Activated naive CD8-positive, alpha-beta T cell (primary cell): ENCODE measurements around the gene ZDHHC9.

Source experiments
- H3K27ac Mint-ChIP-seq: one replicate; pipeline ENCODE4 v1.8.0; 2021; ENCODE audit warnings: mixed read lengths
- H3K27me3 Mint-ChIP-seq: one replicate; pipeline ENCODE4 v1.8.0; 2021; ENCODE audit warnings: mixed read lengths
- H3K36me3 Mint-ChIP-seq: one replicate; pipeline ENCODE4 v1.8.0; 2021; ENCODE audit warnings: mixed read lengths
- H3K4me1 Mint-ChIP-seq: one replicate; pipeline ENCODE4 v1.8.0; 2021; ENCODE audit warnings: low read depth, mixed read lengths
- H3K4me3 Mint-ChIP-seq: one replicate; pipeline ENCODE4 v1.8.0; 2021; ENCODE audit warnings: mild to moderate bottlenecking, mixed read lengths
- H3K9me3 Mint-ChIP-seq: one replicate; pipeline ENCODE4 v1.8.0; 2021; ENCODE audit warnings: low read depth, mixed read lengths

Gene ZDHHC9

GRCh38 chrX:129800186-129800585 lies 43.5 kb downstream of the ZDHHC9 start:
- Mint-ChIP-seq H3K27ac (no peak overlapping the region), H3K4me1 (peaks cover 26% of the 10 kb centered on the region), H3K9me3 (no peaks in the 10 kb centered on the region), H3K36me3 (peaks cover 3% of the 10 kb centered on the region), H3K4me3 (no peak overlapping the region), H3K27me3 (no peaks in the 10 kb centered on the region)

- H3K27me3 Mint-ChIP-seq, result no peaks in the 10 kb centered on the region
- H3K4me3 Mint-ChIP-seq, result no peak overlapping the region
- H3K9me3 Mint-ChIP-seq, result no peaks in the 10 kb centered on the region
- H3K27ac Mint-ChIP-seq, result peak overlapping the region; percentile 75
- H3K4me1 Mint-ChIP-seq, result peaks cover 26% of the 10 kb centered on the region
- peaks cover 1% of the 10 kb centered on the region for H3K36me3 Mint-ChIP-seq
Observed at GRCh38 chrX:129798888-129799287, 44.8 kb downstream of the ZDHHC9 start.

GRCh38 chrX:129798456-129798855 lies 45.2 kb downstream of the ZDHHC9 start:
- H3K4me1 Mint-ChIP-seq, result peaks cover 26% of the 10 kb centered on the region
- H3K4me3 Mint-ChIP-seq, result no peak overlapping the region
- H3K36me3 Mint-ChIP-seq, result no peaks in the 10 kb centered on the region
- H3K9me3 Mint-ChIP-seq, result no peaks in the 10 kb centered on the region
- no peaks in the 10 kb centered on the region for H3K27me3 Mint-ChIP-seq
- no peak overlapping the region for H3K27ac Mint-ChIP-seq

- Mint-ChIP-seq H3K4me1 (peaks cover 26% of the 10 kb centered on the region), H3K27me3 (no peaks in the 10 kb centered on the region), H3K4me3 (no peak overlapping the region), H3K27ac (peak overlapping the region; percentile 64), H3K9me3 (no peaks in the 10 kb centered on the region), H3K36me3 (no peaks in the 10 kb centered on the region)
Observed at GRCh38 chrX:129797251-129797906, 46.3 kb downstream of the ZDHHC9 start.

GRCh38 chrX:129795584-129795983 lies 48.1 kb downstream of the ZDHHC9 start:
- Mint-ChIP-seq H3K27me3 (no peaks in the 10 kb centered on the region), H3K36me3 (no peaks in the 10 kb centered on the region), H3K4me3 (no peak overlapping the region), H3K9me3 (no peaks in the 10 kb centered on the region), H3K4me1 (peaks cover 26% of the 10 kb centered on the region), H3K27ac (peak overlapping the region; percentile 50)

- peaks cover 2% of the 10 kb centered on the region for H3K36me3 Mint-ChIP-seq
- peaks cover 15% of the 10 kb centered on the region for H3K4me1 Mint-ChIP-seq
- H3K4me3 Mint-ChIP-seq, result no peak overlapping the region
- no peaks in the 10 kb centered on the region for H3K9me3 Mint-ChIP-seq
- peak overlapping the region; percentile 41 for H3K27ac Mint-ChIP-seq
- no peaks in the 10 kb centered on the region for H3K27me3 Mint-ChIP-seq
Observed at GRCh38 chrX:129793604-129794191, 50.0 kb downstream of the ZDHHC9 start.

- H3K27ac Mint-ChIP-seq, result no peak overlapping the region
- H3K9me3 Mint-ChIP-seq, result no peaks in the 10 kb centered on the region
- H3K27me3 Mint-ChIP-seq, result no peaks in the 10 kb centered on the region
- H3K4me3 Mint-ChIP-seq, result no peak overlapping the region
- H3K36me3 Mint-ChIP-seq, result peaks cover 2% of the 10 kb centered on the region
- H3K4me1 Mint-ChIP-seq, result peaks cover 13% of the 10 kb centered on the region
Observed at GRCh38 chrX:129792586-129793291, 50.9 kb downstream of the ZDHHC9 start.

- H3K27me3 Mint-ChIP-seq, result no peaks in the 10 kb centered on the region
- H3K9me3 Mint-ChIP-seq, result no peaks in the 10 kb centered on the region
- no peak overlapping the region for H3K4me3 Mint-ChIP-seq
- H3K36me3 Mint-ChIP-seq, result peaks cover 2% of the 10 kb centered on the region
- H3K27ac Mint-ChIP-seq, result no peak overlapping the region
- H3K4me1 Mint-ChIP-seq, result peaks cover 17% of the 10 kb centered on the region
Observed at GRCh38 chrX:129791961-129792570, 51.6 kb downstream of the ZDHHC9 start.

- H3K4me1 Mint-ChIP-seq, result peaks cover 21% of the 10 kb centered on the region
- no peak overlapping the region for H3K4me3 Mint-ChIP-seq
- no peaks in the 10 kb centered on the region for H3K9me3 Mint-ChIP-seq
- H3K36me3 Mint-ChIP-seq, result peaks cover 2% of the 10 kb centered on the region
- H3K27ac Mint-ChIP-seq, result no peak overlapping the region
- no peaks in the 10 kb centered on the region for H3K27me3 Mint-ChIP-seq
Observed at GRCh38 chrX:129791336-129791735, 52.4 kb downstream of the ZDHHC9 start.

GRCh38 chrX:129790808-129791207 lies 52.9 kb downstream of the ZDHHC9 start:
- H3K4me3 Mint-ChIP-seq, result no peak overlapping the region
- H3K4me1 Mint-ChIP-seq, result peaks cover 24% of the 10 kb centered on the region
- no peak overlapping the region for H3K27ac Mint-ChIP-seq
- H3K9me3 Mint-ChIP-seq, result no peaks in the 10 kb centered on the region
- no peaks in the 10 kb centered on the region for H3K27me3 Mint-ChIP-seq
- peaks cover 2% of the 10 kb centered on the region for H3K36me3 Mint-ChIP-seq

- no peaks in the 10 kb centered on the region for H3K9me3 Mint-ChIP-seq
- peak overlapping the region; percentile 72 for H3K27ac Mint-ChIP-seq
- H3K36me3 Mint-ChIP-seq, result peaks cover 2% of the 10 kb centered on the region
- no peak overlapping the region for H3K4me3 Mint-ChIP-seq
- peaks cover 31% of the 10 kb centered on the region for H3K4me1 Mint-ChIP-seq
- H3K27me3 Mint-ChIP-seq, result no peaks in the 10 kb centered on the region
Observed at GRCh38 chrX:129790146-129790545, 53.5 kb downstream of the ZDHHC9 start.

GRCh38 chrX:129788527-129788926 lies 55.2 kb downstream of the ZDHHC9 start:
- Mint-ChIP-seq H3K9me3 (no peaks in the 10 kb centered on the region), H3K27ac (peak overlapping the region; percentile 83), H3K36me3 (peaks cover 4% of the 10 kb centered on the region), H3K4me3 (no peak overlapping the region), H3K4me1 (peaks cover 43% of the 10 kb centered on the region), H3K27me3 (no peaks in the 10 kb centered on the region)

- Mint-ChIP-seq H3K9me3 (no peaks in the 10 kb centered on the region), H3K27ac (peak overlapping the region; percentile 93), H3K4me3 (peak overlapping the region; percentile 63), H3K36me3 (peaks cover 8% of the 10 kb centered on the region), H3K27me3 (no peaks in the 10 kb centered on the region), H3K4me1 (peaks cover 53% of the 10 kb centered on the region)
Observed at GRCh38 chrX:129787336-129788055, 56.2 kb downstream of the ZDHHC9 start.

GRCh38 chrX:129786210-129786651 lies 57.5 kb downstream of the ZDHHC9 start:
- peak overlapping the region; percentile 70 for H3K4me3 Mint-ChIP-seq
- H3K9me3 Mint-ChIP-seq, result no peaks in the 10 kb centered on the region
- no peaks in the 10 kb centered on the region for H3K27me3 Mint-ChIP-seq
- peaks cover 61% of the 10 kb centered on the region for H3K4me1 Mint-ChIP-seq
- peaks cover 8% of the 10 kb centered on the region for H3K36me3 Mint-ChIP-seq
- peak overlapping the region; percentile 92 for H3K27ac Mint-ChIP-seq
